Measurements from ENCODE around the gene USP17L13.
"Not testable (repeated sequence)": the region's sequence is repeated elsewhere in the genome, so short reads cannot be mapped to it uniquely, and the experiment has no call there.

The USP17L13 gene, protein sequence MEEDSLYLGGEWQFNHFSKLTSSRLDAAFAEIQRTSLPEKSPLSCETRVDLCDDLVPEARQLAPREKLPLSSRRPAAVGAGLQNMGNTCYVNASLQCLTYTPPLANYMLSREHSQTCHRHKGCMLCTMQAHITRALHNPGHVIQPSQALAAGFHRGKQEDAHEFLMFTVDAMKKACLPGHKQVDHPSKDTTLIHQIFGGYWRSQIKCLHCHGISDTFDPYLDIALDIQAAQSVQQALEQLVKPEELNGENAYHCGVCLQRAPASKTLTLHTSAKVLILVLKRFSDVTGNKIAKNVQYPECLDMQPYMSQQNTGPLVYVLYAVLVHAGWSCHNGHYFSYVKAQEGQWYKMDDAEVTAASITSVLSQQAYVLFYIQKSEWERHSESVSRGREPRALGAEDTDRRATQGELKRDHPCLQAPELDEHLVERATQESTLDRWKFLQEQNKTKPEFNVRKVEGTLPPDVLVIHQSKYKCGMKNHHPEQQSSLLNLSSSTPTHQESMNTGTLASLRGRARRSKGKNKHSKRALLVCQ

DNA sequence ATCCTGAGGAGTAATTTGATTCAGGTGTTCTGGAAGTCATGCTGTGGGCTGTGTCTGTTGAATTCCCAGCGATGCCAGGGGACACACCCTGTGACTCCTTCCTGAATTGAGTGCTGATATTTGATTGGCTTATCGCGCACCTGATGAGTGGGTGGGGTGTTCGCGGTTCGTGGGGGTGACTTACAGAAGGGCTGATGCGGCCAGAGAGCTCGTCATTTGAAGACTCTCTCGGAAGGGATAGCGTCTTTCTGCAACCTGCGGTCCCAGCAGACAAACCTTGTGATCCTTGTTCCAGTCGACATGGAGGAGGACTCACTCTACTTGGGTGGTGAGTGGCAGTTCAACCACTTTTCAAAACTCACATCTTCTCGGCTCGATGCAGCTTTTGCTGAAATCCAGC is at the start of gene USP17L13:
Gene USP17L13, plus strand, starts transcription at position 301 of the 400 bp plus-strand sequence. Its CDS starts 0 bp downstream, at position 301.
- DNase-seq (ENCODE audit: low spot score) = not testable (repeated sequence)

DNA sequence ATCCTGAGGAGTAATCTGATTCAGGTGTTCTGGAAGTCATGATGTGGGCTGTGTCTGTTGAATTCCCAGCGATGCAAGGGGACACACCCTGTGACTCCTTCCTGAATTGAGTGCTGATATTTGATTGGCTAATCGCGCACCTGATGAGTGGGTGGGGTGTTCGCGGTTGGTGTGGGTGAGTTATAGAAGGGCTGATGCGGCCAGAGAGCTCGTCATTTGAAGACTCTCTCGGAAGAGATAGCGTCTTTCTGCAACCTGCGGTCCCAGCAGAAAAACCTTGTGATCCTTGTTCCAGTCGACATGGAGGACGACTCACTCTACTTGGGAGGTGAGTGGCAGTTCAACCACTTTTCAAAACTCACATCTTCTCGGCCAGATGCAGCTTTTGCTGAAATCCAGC is 14.3 kb upstream of the USP17L13 start, which contains the start of gene USP17L10:
Gene USP17L10, plus strand, starts transcription at position 301 of the 400 bp plus-strand sequence. Its CDS starts 0 bp downstream, at position 301.
- not testable (repeated sequence) for DNase-seq (ENCODE audit: low spot score)

DNA sequence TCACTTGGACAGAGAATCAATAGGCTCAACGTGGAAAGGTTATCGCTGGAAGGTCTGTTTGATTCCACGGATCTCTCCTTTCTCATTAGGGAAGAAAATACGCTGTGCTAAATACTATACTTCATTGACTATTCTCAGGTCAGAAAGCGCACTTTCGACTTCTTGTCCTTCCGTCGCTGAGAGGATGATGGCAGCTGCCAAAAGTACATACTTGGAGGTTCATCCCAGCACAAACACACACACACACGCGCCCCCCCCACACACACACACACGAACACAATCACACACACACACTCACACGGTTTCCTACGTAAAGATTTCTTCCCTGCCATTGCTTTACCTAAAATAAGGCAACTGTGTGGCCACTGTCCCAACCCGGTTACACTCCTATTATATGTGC is 10.0 kb upstream of the USP17L13 start:
- not testable (repeated sequence) for DNase-seq (ENCODE audit: low spot score)

DNA sequence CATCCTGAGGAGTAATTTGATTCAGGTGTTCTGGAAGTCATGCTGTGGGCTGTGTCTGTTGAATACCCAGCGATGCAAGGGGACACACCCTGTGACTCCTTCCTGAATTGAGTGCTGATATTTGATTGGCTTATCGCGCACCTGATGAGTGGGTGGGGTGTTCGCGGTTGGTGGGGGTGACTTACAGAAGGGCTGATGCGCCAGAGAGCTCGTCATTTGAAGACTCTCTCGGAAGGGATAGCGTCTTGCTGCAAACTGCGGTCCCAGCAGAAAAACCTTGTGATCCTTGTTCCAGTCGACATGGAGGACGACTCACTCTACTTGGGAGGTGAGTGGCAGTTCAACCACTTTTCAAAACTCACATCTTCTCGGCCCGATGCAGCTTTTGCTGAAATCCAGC is 9.6 kb upstream of the USP17L13 start, which contains the start of gene USP17L11:
Gene USP17L11, plus strand, starts transcription at position 301 of the 400 bp plus-strand sequence. Its CDS starts 0 bp downstream, at position 301.
- not testable (repeated sequence) for DNase-seq (ENCODE audit: low spot score)

DNA sequence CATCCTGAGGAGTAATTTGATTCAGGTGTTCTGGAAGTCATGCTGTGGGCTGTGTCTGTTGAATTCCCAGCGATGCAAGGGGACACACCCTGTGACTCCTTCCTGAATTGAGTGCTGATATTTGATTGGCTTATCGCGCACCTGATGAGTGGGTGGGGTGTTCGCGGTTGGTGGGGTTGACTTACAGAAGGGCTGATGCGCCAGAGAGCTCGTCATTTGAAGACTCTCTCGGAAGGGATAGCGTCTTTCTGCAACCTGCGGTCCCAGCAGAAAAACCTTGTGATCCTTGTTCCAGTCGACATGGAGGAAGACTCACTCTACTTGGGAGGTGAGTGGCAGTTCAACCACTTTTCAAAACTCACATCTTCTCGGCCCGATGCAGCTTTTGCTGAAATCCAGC is 4.8 kb upstream of the USP17L13 start, which contains the start of gene USP17L12:
Gene USP17L12, plus strand, starts transcription at position 301 of the 400 bp plus-strand sequence. Its CDS starts 0 bp downstream, at position 301.
- DNase-seq (ENCODE audit: low spot score) = not testable (repeated sequence)

DNA sequence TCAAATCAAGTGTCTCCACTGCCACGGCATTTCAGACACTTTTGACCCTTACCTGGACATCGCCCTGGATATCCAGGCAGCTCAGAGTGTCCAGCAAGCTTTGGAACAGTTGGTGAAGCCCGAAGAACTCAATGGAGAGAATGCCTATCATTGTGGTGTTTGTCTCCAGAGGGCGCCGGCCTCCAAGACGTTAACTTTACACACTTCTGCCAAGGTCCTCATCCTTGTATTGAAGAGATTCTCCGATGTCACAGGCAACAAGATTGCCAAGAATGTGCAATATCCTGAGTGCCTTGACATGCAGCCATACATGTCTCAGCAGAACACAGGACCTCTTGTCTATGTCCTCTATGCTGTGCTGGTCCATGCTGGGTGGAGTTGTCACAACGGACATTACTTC is 5.6 kb downstream of the USP17L13 start:
- DNase-seq (ENCODE audit: low spot score) = not testable (repeated sequence)

DNA sequence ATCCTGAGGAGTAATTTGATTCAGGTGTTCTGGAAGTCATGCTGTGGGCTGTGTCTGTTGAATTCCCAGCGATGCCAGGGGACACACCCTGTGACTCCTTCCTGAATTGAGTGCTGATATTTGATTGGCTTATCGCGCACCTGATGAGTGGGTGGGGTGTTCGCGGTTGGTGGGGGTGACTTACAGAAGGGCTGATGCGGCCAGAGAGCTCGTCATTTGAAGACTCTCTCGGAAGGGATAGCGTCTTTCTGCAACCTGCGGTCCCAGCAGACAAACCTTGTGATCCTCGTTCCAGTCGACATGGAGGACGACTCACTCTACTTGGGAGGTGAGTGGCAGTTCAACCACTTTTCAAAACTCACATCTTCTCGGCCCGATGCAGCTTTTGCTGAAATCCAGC is 9.4 kb downstream of the USP17L13 start, which contains the start of gene USP17L15:
Gene USP17L15, plus strand, starts transcription at position 301 of the 400 bp plus-strand sequence. Its CDS starts 0 bp downstream, at position 301.
- not testable (repeated sequence) for DNase-seq (ENCODE audit: low spot score)

DNA sequence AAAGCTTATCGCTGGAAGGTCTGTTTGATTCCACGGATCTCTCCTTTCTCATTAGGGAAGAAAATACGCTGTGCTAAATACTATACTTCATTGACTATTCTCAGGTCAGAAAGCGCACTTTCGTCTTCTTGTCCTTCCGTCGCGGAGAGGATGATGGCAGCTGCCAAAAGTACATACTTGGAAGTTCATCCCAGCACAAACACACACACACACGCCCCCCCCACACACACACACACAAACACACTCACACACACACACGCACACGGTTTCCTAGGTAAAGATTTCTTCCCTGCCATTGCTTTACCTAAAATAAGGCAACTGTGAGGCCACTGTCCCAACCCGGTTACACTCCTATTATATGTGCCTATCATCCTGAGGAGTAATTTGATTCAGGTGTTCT is 13.8 kb downstream of the USP17L13 start:
- DNase-seq (ENCODE audit: low spot score) = not testable (repeated sequence)

DNA sequence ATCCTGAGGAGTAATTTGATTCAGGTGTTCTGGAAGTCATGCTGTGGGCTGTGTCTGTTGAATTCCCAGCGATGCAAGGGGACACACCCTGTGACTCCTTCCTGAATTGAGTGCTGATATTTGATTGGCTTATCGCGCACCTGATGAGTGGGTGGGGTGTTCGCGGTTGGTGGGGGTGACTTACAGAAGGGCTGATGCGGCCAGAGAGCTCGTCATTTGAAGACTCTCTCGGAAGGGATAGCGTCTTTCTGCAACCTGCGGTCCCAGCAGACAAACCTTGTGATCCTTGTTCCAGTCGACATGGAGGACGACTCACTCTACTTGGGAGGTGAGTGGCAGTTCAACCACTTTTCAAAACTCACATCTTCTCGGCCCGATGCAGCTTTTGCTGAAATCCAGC is 18.9 kb downstream of the USP17L13 start, which contains the start of gene USP17L17:
Gene USP17L17, plus strand, starts transcription at position 301 of the 400 bp plus-strand sequence. Its CDS starts 0 bp downstream, at position 301.
- DNase-seq (ENCODE audit: low spot score) = not testable (repeated sequence)

DNA sequence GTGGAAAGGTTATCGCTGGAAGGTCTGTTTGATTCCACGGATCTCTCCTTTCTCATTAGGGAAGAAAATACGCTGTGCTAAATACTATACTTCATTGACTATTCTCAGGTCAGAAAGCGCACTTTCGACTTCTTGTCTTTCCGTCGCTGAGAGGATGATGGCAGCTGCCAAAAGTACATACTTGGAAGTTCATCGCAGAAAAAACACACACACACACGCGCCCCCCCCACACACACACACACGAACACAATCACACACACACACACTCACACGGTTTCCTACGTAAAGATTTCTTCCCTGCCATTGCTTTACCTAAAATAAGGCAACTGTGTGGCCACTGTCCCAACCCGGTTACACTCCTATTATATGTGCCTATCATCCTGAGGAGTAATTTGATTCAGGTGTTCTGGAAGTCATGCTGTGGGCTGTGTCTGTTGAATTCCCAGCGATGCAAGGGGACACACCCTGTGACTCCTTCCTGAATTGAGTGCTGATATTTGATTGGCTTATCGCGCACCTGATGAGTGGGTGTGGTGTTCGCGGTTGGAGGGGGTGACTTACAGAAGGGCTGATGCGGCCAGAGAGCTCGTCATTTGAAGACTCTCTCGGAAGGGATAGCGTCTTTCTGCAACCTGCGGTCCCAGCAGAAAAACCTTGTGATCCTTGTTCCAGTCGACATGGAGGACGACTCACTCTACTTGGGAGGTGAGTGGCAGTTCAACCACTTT is 23.4 kb downstream of the USP17L13 start, which contains the start of gene USP17L18:
Gene USP17L18, plus strand, starts transcription at position 678 of the 728 bp plus-strand sequence. Its CDS starts 0 bp downstream, at position 678.
- DNase-seq (ENCODE audit: low spot score) = not testable (repeated sequence)

DNA sequence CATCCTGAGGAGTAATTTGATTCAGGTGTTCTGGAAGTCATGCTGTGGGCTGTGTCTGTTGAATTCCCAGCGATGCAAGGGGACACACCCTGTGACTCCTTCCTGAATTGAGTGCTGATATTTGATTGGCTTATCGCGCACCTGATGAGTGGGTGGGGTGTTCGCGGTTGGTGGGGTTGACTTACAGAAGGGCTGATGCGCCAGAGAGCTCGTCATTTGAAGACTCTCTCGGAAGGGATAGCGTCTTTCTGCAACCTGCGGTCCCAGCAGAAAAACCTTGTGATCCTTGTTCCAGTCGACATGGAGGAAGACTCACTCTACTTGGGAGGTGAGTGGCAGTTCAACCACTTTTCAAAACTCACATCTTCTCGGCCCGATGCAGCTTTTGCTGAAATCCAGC is 28.4 kb downstream of the USP17L13 start, which contains the start of gene USP17L19:
Gene USP17L19, plus strand, starts transcription at position 301 of the 400 bp plus-strand sequence. Its CDS starts 0 bp downstream, at position 301.
- not testable (repeated sequence) for DNase-seq (ENCODE audit: low spot score)

DNA sequence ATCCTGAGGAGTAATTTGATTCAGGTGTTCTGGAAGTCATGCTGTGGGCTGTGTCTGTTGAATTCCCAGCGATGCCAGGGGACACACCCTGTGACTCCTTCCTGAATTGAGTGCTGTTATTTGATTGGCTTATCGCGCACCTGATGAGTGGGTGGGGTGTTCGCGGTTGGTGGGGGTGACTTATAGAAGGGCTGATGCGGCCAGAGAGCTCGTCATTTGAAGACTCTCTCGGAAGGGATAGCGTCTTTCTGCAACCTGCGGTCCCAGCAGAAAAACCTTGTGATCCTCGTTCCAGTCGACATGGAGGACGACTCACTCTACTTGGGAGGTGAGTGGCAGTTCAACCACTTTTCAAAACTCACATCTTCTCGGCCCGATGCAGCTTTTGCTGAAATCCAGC is 33.1 kb downstream of the USP17L13 start, which contains the start of gene USP17L20:
Gene USP17L20, plus strand, starts transcription at position 301 of the 400 bp plus-strand sequence. Its CDS starts 0 bp downstream, at position 301.
- DNase-seq (ENCODE audit: low spot score) = not testable (repeated sequence)

DNA sequence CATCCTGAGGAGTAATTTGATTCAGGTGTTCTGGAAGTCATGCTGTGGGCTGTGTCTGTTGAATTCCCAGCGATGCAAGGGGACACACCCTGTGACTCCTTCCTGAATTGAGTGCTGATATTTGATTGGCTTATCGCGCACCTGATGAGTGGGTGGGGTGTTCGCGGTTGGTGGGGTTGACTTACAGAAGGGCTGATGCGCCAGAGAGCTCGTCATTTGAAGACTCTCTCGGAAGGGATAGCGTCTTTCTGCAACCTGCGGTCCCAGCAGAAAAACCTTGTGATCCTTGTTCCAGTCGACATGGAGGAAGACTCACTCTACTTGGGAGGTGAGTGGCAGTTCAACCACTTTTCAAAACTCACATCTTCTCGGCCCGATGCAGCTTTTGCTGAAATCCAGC is 37.9 kb downstream of the USP17L13 start, which contains the start of gene USP17L21:
Gene USP17L21, plus strand, starts transcription at position 301 of the 400 bp plus-strand sequence. Its CDS starts 0 bp downstream, at position 301.
- DNase-seq (ENCODE audit: low spot score) = not testable (repeated sequence)

DNA sequence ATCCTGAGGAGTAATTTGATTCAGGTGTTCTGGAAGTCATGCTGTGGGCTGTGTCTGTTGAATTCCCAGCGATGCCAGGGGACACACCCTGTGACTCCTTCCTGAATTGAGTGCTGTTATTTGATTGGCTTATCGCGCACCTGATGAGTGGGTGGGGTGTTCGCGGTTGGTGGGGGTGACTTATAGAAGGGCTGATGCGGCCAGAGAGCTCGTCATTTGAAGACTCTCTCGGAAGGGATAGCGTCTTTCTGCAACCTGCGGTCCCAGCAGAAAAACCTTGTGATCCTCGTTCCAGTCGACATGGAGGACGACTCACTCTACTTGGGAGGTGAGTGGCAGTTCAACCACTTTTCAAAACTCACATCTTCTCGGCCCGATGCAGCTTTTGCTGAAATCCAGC is 42.6 kb downstream of the USP17L13 start, which contains the start of gene USP17L22:
Gene USP17L22, plus strand, starts transcription at position 301 of the 400 bp plus-strand sequence. Its CDS starts 0 bp downstream, at position 301.
- DNase-seq (ENCODE audit: low spot score) = not testable (repeated sequence)

DNA sequence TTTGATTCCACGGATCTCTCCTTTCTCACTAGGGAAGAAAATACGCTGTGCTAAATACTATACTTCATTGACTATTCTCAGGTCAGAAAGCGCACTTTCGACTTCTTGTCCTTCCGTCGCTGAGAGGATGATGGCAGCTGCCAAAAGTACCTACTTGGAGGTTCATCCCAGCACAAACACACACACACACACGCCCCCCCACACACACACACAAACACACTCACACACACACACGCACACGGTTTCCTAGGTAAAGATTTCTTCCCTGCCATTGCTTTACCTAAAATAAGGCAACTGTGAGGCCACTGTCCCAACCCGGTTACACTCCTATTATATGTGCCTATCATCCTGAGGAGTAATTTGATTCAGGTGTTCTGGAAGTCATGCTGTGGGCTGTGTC is 47.0 kb downstream of the USP17L13 start:
- not testable (repeated sequence) for DNase-seq (ENCODE audit: low spot score)
